SK-N-MC (cell line): ENCODE data around the gene PTPRR.

Experiments used
- DNase-seq: peaks from one replicate; pipeline ENCODE4 v3.0.0-alpha.2; 2011; ENCODE audit warnings: low read depth, low spot score
- H3K27ac ChIP-seq: fragments of 200-600 bp; sonication (generic); 2 replicates; pipeline ENCODE4 v1.5.1; 2016; ENCODE audit warnings: mixed run types
- H3K36me3 ChIP-seq: fragments of 200-600 bp; sonication (generic); 2 replicates; pipeline ENCODE4 v1.6.1; 2017; ENCODE audit warnings: antibody characterized with exemption, low read length, mixed read lengths; ENCODE audit not compliant: insufficient read depth
- H3K4me3 ChIP-seq: fragments of 200-600 bp; sonication (generic); 2 replicates; pipeline ENCODE4 v1.5.1; 2016
- H3K9ac ChIP-seq: fragments of 200-600 bp; sonication (generic); 2 replicates; pipeline ENCODE4 v1.8.0; 2017; ENCODE audit warnings: mixed run types, mixed read lengths; ENCODE audit not compliant: insufficient read length
- H3K9me3 ChIP-seq: fragments of 200-600 bp; sonication (generic); 2 replicates; pipeline ENCODE4 v1.6.1; 2017; ENCODE audit warnings: low read depth, mild to moderate bottlenecking, antibody characterized with exemption, low read length, moderate library complexity, mixed read lengths
- EZH2 ChIP-seq: fragments of 200-600 bp; sonication (generic); IDR thresholded peaks from one replicate; pipeline ENCODE4 v1.6.1; 2017; ENCODE audit warnings: antibody characterized with exemption
- FOXP2 ChIP-seq: optimal IDR thresholded peaks from 2 replicates; pipeline ENCODE3; 2011; ENCODE audit warnings: mild to moderate bottlenecking, moderate library complexity; ENCODE audit not compliant: insufficient read depth; ENCODE audit errors: extremely low read length, control extremely low read depth
- POLR2AphosphoS5 ChIP-seq: IDR thresholded peaks from 2 replicates; pipeline ENCODE4 v1.6.1; 2012; ENCODE audit warnings: mild to moderate bottlenecking, low read depth, low read length, borderline replicate concordance

PTPRR gene

DNA sequence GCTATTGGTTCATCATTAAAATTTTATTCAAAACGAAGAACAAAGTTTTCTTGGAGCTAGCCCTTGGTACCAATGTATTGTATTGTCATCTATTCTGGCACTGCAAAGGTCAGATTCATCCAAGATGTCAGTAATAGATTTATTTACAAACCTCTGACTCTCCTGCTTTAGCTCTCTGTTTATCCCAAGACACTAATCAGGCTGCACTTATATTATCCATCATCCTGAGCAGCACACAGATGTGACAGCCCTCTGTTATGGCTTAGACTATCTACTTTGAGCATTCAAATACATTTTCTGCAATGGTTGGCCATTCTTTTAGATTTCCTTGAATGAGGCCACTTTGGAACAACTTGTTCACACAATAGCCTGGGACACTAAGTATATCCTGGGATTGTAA is 5.0 kb upstream of the PTPRR start:
- Histone ChIP-seq H3K36me3 (no peaks in the 10 kb centered on the region), H3K27ac (no peak overlapping the region), H3K9ac (no peak overlapping the region), H3K4me3 (no peak overlapping the region), H3K9me3 (no peaks in the 10 kb centered on the region)
- TF ChIP-seq FOXP2 (no peak), POLR2AphosphoS5 (no peak), EZH2 (no peak)
- DNase-seq, result no peak

GRCh38 chr12:70920891-70921290 is 353 bp upstream of the PTPRR start:
- DNase-seq, result no peak
- no peak overlapping the region for H3K9ac ChIP-seq
- no peaks in the 10 kb centered on the region for H3K36me3 ChIP-seq
- H3K9me3 ChIP-seq, result no peaks in the 10 kb centered on the region
- no peak overlapping the region for H3K4me3 ChIP-seq
- TF ChIP-seq EZH2 (no peak), POLR2AphosphoS5 (no peak), FOXP2 (no peak)
- no peak overlapping the region for H3K27ac ChIP-seq

DNA sequence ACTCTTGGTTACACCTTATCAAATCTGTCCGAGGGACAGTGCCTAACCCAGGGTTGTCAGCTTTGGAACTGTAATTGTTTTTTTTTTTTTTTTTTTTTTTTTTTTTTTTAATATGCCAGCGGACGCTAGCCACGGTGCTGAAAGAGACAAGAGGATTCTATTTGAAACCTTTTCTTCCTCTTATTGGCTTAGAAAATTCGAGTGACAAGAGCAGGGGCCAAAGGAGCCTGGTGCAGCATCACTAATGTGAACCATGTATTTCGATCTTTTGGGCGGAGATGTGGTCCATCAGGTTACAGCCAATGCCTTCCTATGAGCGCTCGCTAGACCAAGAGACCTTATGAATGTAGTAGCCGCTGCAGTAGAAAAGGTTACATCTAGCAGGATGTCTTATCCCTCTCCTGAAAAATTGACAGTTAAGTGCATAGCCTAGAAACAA is 922 bp downstream of the PTPRR start:
- no peak overlapping the region for H3K4me3 ChIP-seq
- no peaks in the 10 kb centered on the region for H3K36me3 ChIP-seq
- no peaks in the 10 kb centered on the region for H3K9me3 ChIP-seq
- H3K9ac ChIP-seq, result no peak overlapping the region
- no peak for DNase-seq
- H3K27ac ChIP-seq, result no peak overlapping the region
- TF ChIP-seq POLR2AphosphoS5 (no peak), FOXP2 (no peak), EZH2 (no peak)

DNA sequence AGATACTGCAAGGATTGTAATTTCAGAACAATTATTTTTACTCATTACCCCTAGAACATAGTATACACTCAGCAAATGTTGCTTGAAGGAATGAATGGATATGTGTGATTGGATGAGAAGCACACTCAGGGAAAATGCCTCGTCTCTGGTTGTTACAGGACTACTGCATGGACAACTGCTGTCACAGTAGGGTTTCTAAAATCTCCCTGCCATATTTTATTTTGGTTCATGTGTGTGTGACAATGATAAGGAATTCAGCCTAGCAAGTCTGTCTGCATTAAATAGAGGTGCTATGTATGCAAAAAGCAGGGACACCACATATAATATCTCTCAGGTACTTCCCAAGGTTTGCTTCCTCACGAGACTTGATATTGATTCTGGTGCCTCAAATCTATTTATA is 1.4 kb downstream of the PTPRR start:
- Histone ChIP-seq H3K4me3 (no peak overlapping the region), H3K36me3 (no peaks in the 10 kb centered on the region), H3K9ac (no peak overlapping the region), H3K9me3 (no peaks in the 10 kb centered on the region), H3K27ac (no peak overlapping the region)
- DNase-seq, result no peak
- no peak for TF ChIP-seq EZH2

- H3K9ac ChIP-seq, result no peak overlapping the region
- no peak overlapping the region for H3K4me3 ChIP-seq
- H3K27ac ChIP-seq, result no peak overlapping the region
- DNase-seq, result no peak
- TF ChIP-seq EZH2 (no peak), FOXP2 (no peak), POLR2AphosphoS5 (no peak)
- no peaks in the 10 kb centered on the region for H3K36me3 ChIP-seq
- no peaks in the 10 kb centered on the region for H3K9me3 ChIP-seq
These were observed 2.2 kb downstream of the PTPRR start for GRCh38 chr12:70918321-70918720.

DNA sequence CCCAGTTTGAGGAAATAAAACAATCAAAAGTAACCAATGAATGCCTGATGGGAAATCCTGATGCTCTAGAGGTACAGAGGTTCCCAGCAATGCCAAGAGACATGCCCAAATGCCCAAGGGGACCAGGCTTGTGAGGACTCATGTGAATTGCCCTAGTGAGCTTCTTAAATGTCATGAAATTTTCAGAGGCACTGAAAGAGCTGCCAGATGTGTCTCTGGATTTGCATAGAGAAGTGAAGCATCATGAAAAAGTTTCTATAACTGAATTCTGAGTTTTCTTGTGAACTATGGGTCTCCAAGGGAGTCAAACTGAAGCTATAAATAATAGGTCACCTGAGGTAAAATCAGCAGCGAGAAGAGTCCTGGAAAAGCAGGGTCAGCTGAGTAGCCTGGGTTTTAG is 9.9 kb downstream of the PTPRR start:
- no peak overlapping the region for H3K9ac ChIP-seq
- no peak overlapping the region for H3K27ac ChIP-seq
- no peak for DNase-seq
- TF ChIP-seq EZH2 (no peak), POLR2AphosphoS5 (no peak), FOXP2 (no peak)
- H3K4me3 ChIP-seq, result no peak overlapping the region
- no peaks in the 10 kb centered on the region for H3K36me3 ChIP-seq
- no peaks in the 10 kb centered on the region for H3K9me3 ChIP-seq

GRCh38 chr12:70908978-70909377 is 11.6 kb downstream of the PTPRR start:
- TF ChIP-seq POLR2AphosphoS5, result no peak
- no peak for TF ChIP-seq FOXP2
- TF ChIP-seq EZH2, result no peak
- H3K9me3 ChIP-seq, result no peaks in the 10 kb centered on the region
- DNase-seq, result no peak
- H3K9ac ChIP-seq, result no peak overlapping the region
- H3K27ac ChIP-seq, result no peak overlapping the region
- H3K4me3 ChIP-seq, result no peak overlapping the region
- H3K36me3 ChIP-seq, result no peaks in the 10 kb centered on the region

GRCh38 chr12:70907412-70907811 is 13.1 kb downstream of the PTPRR start:
- DNase-seq, result no peak
- Histone ChIP-seq H3K27ac (no peak overlapping the region), H3K9me3 (no peaks in the 10 kb centered on the region), H3K4me3 (no peak overlapping the region), H3K36me3 (no peaks in the 10 kb centered on the region), H3K9ac (no peak overlapping the region)
- TF ChIP-seq FOXP2 (no peak), EZH2 (no peak), POLR2AphosphoS5 (no peak)

DNA sequence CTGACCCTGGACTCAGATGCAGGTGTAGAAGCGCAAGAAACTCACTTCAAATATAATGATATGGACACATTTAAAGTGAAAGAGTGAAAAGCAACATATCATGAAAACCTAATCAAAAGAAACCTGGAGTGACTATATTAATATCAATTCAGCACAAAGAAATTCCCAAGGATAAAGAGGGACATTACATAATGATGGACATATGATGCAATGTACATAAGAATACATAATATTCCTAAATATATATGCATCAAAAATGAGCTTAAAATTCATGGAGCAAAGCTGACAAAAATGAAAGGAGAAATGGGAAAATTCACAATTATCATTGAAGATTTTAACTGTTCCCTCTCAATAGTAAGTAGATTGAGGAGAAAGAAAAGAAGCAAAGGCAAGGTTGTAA is 24.6 kb downstream of the PTPRR start:
- H3K4me3 ChIP-seq, result no peak overlapping the region
- no peak overlapping the region for H3K9ac ChIP-seq
- H3K9me3 ChIP-seq, result no peaks in the 10 kb centered on the region
- no peak for DNase-seq
- H3K27ac ChIP-seq, result no peak overlapping the region
- TF ChIP-seq FOXP2, result no peak
- no peak for TF ChIP-seq POLR2AphosphoS5
- no peaks in the 10 kb centered on the region for H3K36me3 ChIP-seq
